CD8-positive, alpha-beta memory T cell (primary cell): ENCODE measurements around the gene ARID4B. TPM values are rescaled to one million over a fixed set of nuclear protein-coding genes. Genes with fewer than 3 reads are reported as not detected.

Source experiments
- CTCF ChIA-PET: fragments of 350-600 bp; sonication (Branson Sonifier 250); formaldehyde crosslinking; loops from one replicate; lab custom pipeline; 2021; ENCODE audit warnings: antibody characterized with exemption; lab: Charles Lee
- POLR2A ChIA-PET: fragments of 350-600 bp; sonication (Branson Sonifier 250); formaldehyde crosslinking; loops from one replicate; lab custom pipeline; 2021; ENCODE audit warnings: antibody characterized with exemption; lab: Charles Lee
- DNase-seq, 5 donors: peaks; one replicate each; pipeline versions ENCODE4 v3.0.0 to v3.0.0-alpha.2; 2020 to 2022; ENCODE audit warnings: mixed read lengths in 1 of 5
- H3K27ac ChIP-seq: one replicate; pipeline ENCODE4 v1.7.0; 2013; ENCODE audit warnings: low read depth, mild to moderate bottlenecking, low read length, moderate library complexity
- H3K27me3 ChIP-seq: 2 replicates; pipeline ENCODE4 v1.7.0; 2013; ENCODE audit warnings: low read length, mild to moderate bottlenecking; ENCODE audit not compliant: insufficient read depth, poor library complexity, severe bottlenecking
- H3K36me3 ChIP-seq: 2 replicates; pipeline ENCODE4 v1.7.0; 2013; ENCODE audit warnings: mild to moderate bottlenecking, low read length, moderate library complexity; ENCODE audit not compliant: insufficient read depth
- H3K4me1 ChIP-seq: 2 replicates; pipeline ENCODE4 v1.7.0; 2013; ENCODE audit warnings: mild to moderate bottlenecking, low read length, moderate library complexity; ENCODE audit not compliant: insufficient read depth
- H3K4me3 ChIP-seq: 2 replicates; pipeline ENCODE4 v1.7.0; 2013; ENCODE audit warnings: mild to moderate bottlenecking, low read length
- H3K9me3 ChIP-seq: 2 replicates; pipeline ENCODE4 v1.7.0; 2013; ENCODE audit warnings: mild to moderate bottlenecking, low read length
- H3K27ac Mint-ChIP-seq, 8 donors: one replicate each; pipeline ENCODE4 v1.8.0; 2020 to 2021; ENCODE audit warnings: mixed read lengths in 8 of 8, mild to moderate bottlenecking in 6 of 8, inconsistent platforms in 3 of 8, moderate library complexity in 3 of 8
- H3K27me3 Mint-ChIP-seq, 2 donors: one replicate each; pipeline ENCODE4 v1.8.0; 2020 to 2021; ENCODE audit warnings: mixed read lengths in 2 of 2, mild to moderate bottlenecking in 1 of 2, moderate library complexity in 1 of 2
- H3K36me3 Mint-ChIP-seq, 3 donors: one replicate each; pipeline ENCODE4 v1.8.0; 2020 to 2021; ENCODE audit warnings: mixed read lengths in 3 of 3, inconsistent platforms in 1 of 3, mild to moderate bottlenecking in 1 of 3
- H3K4me1 Mint-ChIP-seq, 3 donors: one replicate each; pipeline ENCODE4 v1.8.0; 2020 to 2021; ENCODE audit warnings: mixed read lengths in 3 of 3, inconsistent platforms in 1 of 3, mild to moderate bottlenecking in 1 of 3
- H3K4me3 Mint-ChIP-seq, 7 donors: one replicate each; pipeline ENCODE4 v1.8.0; 2020 to 2021; ENCODE audit warnings: mixed read lengths in 7 of 7, mild to moderate bottlenecking in 6 of 7, moderate library complexity in 4 of 7, inconsistent platforms in 2 of 7
- H3K9me3 Mint-ChIP-seq, 5 donors: one replicate each; pipeline ENCODE4 v1.8.0; 2020 to 2022; ENCODE audit warnings: mixed read lengths in 5 of 5, mild to moderate bottlenecking in 3 of 5, moderate library complexity in 2 of 5, inconsistent platforms in 1 of 5
- polyA plus RNA-seq: library from polyadenylated mRNA; unstranded; fragments of 300-500 nt; fragmentation: Illumina TruSeq; gene quantifications from one replicate; pipeline ENCODE4 v1.2.3, GENCODE V29; 2021
- total RNA-seq, 2 experiments: library from RNA; stranded (reverse); gene quantifications; one replicate each; pipeline ENCODE4 v1.2.3, GENCODE V29; 2021

Gene ARID4B
- total and polyA plus RNA-seq, 3 experiments from 2014 or later = 39.9 to 88.6 (median 43.0) TPM

DNA sequence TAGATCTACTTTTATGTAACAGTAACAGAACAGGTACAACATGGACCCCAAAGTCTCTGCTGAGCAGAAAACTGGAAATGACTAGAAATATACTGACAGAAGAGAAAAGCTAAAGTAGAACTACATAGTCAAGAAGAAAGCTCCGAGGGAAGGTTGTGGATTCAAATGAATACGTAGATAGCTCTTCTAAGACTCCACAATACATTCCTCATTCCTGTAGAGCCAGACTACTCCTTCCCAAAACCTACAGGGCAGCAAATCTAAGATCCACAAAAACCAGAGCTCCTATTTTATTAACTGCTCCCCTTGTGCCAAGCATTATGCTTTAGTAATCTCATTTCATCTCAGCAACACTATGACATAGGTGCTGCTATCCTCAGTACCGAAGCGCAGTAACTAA, 35.2 kb downstream of the ARID4B start:
- no peaks in the 10 kb centered on the region for H3K27me3 ChIP-seq
- no peak overlapping the region for H3K4me3 ChIP-seq
- no peaks in the 10 kb centered on the region for H3K9me3 ChIP-seq
- Mint-ChIP-seq H3K4me1 (peaks cover 62 to 78% (median 72%) of the 10 kb centered on the region in 3 donors), H3K27ac (peak overlapping the region; percentile 1 to 68 (median 59)), H3K9me3 (peaks cover 0 to 8% (median 5%) of the 10 kb centered on the region in 5 donors), H3K27me3 (peaks cover 0 to 3% of the 10 kb centered on the region in 2 donors), H3K36me3 (peaks cover 0 to 8% (median 4%) of the 10 kb centered on the region in 3 donors), H3K4me3 (peak overlapping the region in 1 of 7 donors; percentile 2)
- ChIA-PET POLR2A (interaction anchor here (0.9 kb wide), 1 partner anchor 21 kb away, joined by 3 read pairs; no protein-coding TSS in a partner anchor), CTCF (no interaction called here)
- H3K36me3 ChIP-seq = no peaks in the 10 kb centered on the region
- DNase-seq = no peak
- no peak overlapping the region for H3K27ac ChIP-seq
- H3K4me1 ChIP-seq = peaks cover 57% of the 10 kb centered on the region

DNA sequence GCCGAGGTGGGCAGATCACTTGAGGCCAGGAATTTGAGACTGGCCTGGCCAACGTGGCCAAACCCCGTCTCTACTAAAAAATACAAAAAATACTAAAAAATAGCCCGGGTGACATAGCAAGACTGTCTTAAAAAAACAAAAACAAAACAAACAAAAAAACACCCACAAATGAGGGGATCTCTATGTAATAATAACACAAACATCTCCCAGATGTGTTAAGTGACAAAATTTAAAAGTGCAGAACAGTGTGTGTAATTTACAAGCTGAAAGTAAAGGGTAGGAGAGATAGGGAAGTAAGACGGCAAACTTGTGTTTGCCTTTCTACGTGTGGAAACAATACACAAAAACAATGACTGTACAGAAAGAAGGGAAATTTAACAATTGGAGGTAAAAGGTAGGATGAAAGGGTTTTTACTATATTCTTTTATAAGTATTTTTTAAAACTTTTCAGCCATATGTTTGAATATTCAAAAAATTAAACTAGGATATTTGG, 36.3 kb downstream of the ARID4B start:
- ChIA-PET POLR2A (no interaction called here), CTCF (no interaction called here)
- no peaks in the 10 kb centered on the region for H3K36me3 ChIP-seq
- H3K9me3 ChIP-seq = no peaks in the 10 kb centered on the region
- H3K27me3 Mint-ChIP-seq = peaks cover 0 to 3% of the 10 kb centered on the region in 2 donors
- no peak for DNase-seq
- peak overlapping the region in 6 of 8 donors; percentile 0 to 86 (median 24) for H3K27ac Mint-ChIP-seq
- H3K9me3 Mint-ChIP-seq = peaks cover 0 to 6% (median 0%) of the 10 kb centered on the region in 5 donors
- H3K4me3 ChIP-seq = no peak overlapping the region
- no peaks in the 10 kb centered on the region for H3K27me3 ChIP-seq
- H3K4me1 ChIP-seq = peaks cover 58% of the 10 kb centered on the region
- H3K36me3 Mint-ChIP-seq = peaks cover 0 to 11% (median 4%) of the 10 kb centered on the region in 3 donors
- H3K4me3 Mint-ChIP-seq = peak overlapping the region in 4 of 7 donors; percentile 0 to 2 (median 0)
- H3K4me1 Mint-ChIP-seq = peaks cover 63 to 78% (median 72%) of the 10 kb centered on the region in 3 donors
- H3K27ac ChIP-seq = no peak overlapping the region

DNA sequence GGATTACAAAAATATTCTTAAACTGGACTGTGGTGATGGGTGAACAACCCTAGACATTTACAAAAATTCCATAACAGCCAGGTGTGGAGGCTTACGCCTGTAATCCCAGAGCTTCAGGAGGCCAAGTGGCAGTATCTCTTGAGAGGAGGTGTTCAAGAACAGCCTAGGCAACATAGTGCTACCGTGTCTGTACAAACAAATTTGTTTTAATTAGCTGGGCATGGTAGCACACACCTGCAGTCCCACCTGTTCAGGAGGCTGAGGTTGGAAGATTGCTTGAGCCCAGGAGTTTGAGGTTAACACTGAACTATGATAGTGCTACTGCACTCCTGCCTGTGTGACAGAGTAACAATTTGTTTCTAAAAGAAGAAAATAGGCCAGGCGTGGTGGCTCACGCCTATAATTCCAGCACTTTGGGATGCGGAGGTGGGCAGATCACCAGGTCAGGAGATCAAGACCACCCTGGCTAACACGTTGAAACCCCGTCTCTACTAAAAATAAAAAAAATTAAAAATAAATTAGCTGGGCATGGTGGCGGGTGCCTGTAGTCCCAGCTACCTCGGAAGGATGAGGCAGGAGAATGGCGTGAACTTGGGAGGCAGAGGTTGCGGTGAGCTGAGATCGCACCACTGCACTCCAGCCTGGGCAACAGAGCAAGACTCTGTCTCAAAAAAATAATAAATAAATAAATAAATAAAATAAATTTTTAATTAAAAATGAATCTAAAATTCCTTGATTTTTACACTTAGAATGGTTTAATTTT, 37.1 kb downstream of the ARID4B start:
- H3K27ac Mint-ChIP-seq = peak overlapping the region in 3 of 8 donors; percentile 12 to 86 (median 36)
- no peaks in the 10 kb centered on the region for H3K27me3 ChIP-seq
- H3K4me3 ChIP-seq = no peak overlapping the region
- H3K36me3 Mint-ChIP-seq = peaks cover 0 to 11% (median 3%) of the 10 kb centered on the region in 3 donors
- no peaks in the 10 kb centered on the region for H3K36me3 ChIP-seq
- peaks cover 0 to 3% of the 10 kb centered on the region in 2 donors for H3K27me3 Mint-ChIP-seq
- no peak for DNase-seq
- H3K9me3 ChIP-seq = no peaks in the 10 kb centered on the region
- H3K4me1 Mint-ChIP-seq = peaks cover 69 to 83% (median 78%) of the 10 kb centered on the region in 3 donors
- H3K4me1 ChIP-seq = peaks cover 59% of the 10 kb centered on the region
- POLR2A ChIA-PET = interaction anchor here (0.6 kb wide), 1 partner anchor 183 kb away, joined by 3 read pairs; no protein-coding TSS in a partner anchor
- peak overlapping the region in 1 of 7 donors; percentile 27 for H3K4me3 Mint-ChIP-seq
- H3K27ac ChIP-seq = no peak overlapping the region
- H3K9me3 Mint-ChIP-seq = peaks cover 0 to 3% (median 0%) of the 10 kb centered on the region in 5 donors
- CTCF ChIA-PET = no interaction called here

DNA sequence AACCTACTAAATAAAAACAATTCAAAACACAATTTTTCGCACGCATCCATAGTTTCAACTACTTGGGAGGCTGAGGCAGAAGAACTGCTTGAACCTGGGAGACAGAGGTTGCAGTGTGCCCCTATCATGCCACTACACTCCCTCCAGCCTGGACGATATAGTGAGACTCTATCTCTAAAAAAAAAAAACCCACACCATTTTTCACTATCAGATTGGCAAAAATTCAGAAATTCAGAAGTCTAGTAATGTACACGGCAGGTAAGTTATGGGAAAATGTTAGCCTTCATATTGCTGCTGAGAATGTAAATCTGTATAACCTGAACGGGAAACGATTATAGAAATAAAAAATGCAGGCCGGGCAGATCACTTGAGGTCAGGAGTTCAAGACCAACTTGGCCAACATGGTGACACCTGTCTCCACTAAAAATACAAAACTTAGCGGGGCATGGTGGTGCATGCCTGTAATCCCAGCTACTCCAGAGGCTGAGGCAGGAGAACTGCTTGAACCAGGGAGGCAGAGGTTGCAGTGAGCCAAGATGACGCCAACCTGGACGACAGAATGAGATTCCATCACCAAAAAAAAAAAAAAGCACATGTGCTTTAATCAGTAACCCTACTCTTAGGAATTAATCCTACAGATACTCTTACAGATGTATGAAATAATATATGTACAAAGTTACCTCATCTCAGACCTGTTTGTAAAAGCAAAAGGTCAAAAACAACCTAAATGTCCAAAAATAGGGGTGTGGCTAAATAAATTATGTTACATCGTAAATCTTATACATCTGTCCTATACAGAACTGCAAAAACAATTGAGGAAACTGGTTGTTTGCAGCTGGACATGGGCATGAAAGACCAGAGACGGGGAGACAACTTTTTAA, 37.9 kb downstream of the ARID4B start:
- ChIA-PET POLR2A (interaction anchor here (0.6 kb wide), 1 partner anchor 182 kb away, joined by 3 read pairs; no protein-coding TSS in a partner anchor), CTCF (no interaction called here)
- H3K4me1 ChIP-seq = peaks cover 63% of the 10 kb centered on the region
- H3K36me3 ChIP-seq = no peaks in the 10 kb centered on the region
- Mint-ChIP-seq H3K27ac (peak overlapping the region in 6 of 8 donors; percentile 29 to 66 (median 43)), H3K36me3 (peaks cover 0 to 10% (median 2%) of the 10 kb centered on the region in 3 donors), H3K4me1 (peaks cover 74 to 88% (median 82%) of the 10 kb centered on the region in 3 donors), H3K4me3 (peak overlapping the region in 4 of 7 donors; percentile 27 to 55 (median 46)), H3K27me3 (peaks cover 0 to 1% of the 10 kb centered on the region in 2 donors), H3K9me3 (no peaks in the 10 kb centered on the region)
- no peak for DNase-seq
- H3K4me3 ChIP-seq = no peak overlapping the region
- H3K9me3 ChIP-seq = no peaks in the 10 kb centered on the region
- H3K27me3 ChIP-seq = no peaks in the 10 kb centered on the region
- no peak overlapping the region for H3K27ac ChIP-seq

DNA sequence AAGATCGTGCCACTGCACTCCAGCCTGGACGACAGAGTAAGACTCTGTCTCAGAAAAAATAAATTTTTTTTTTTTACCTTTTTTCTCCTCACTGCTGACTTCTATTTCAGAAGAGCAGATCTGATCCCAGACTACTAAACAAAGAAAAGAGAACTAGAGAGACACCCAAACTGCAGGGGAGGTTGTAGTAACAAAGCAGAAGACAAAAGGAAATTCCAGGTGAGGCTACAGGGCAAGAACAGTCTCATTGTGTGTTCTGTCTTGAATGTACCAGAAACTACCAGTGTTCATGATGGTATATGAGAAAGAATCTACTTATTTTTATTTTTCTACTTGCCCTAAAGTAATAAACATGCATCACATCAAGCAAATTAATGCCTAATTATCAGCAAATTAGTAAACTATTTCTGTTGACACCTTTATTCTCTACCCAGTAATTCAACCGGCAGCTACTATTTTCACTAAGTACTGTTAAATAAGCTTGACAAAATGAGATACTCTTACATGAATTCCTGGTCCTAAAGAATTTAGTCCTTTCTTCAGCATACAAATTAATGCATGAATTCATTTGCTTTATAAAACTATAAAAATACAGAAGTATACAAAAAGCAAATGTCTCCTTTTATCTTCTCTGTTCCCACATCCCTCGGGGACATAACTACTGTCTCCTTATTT, 40.6 kb downstream of the ARID4B start:
- no peak for DNase-seq
- H3K4me3 ChIP-seq = no peak overlapping the region
- H3K27ac ChIP-seq = no peak overlapping the region
- peaks cover 70 to 85% (median 73%) of the 10 kb centered on the region in 3 donors for H3K4me1 Mint-ChIP-seq
- no peaks in the 10 kb centered on the region for H3K27me3 Mint-ChIP-seq
- peak overlapping the region in 5 of 7 donors; percentile 1 to 53 (median 15) for H3K4me3 Mint-ChIP-seq
- no peaks in the 10 kb centered on the region for H3K9me3 ChIP-seq
- H3K27ac Mint-ChIP-seq = peak overlapping the region in 5 of 8 donors; percentile 15 to 85 (median 52)
- no peaks in the 10 kb centered on the region for H3K36me3 ChIP-seq
- no peaks in the 10 kb centered on the region for H3K9me3 Mint-ChIP-seq
- peaks cover 0 to 10% (median 2%) of the 10 kb centered on the region in 3 donors for H3K36me3 Mint-ChIP-seq
- POLR2A ChIA-PET = no interaction called here
- H3K27me3 ChIP-seq = no peaks in the 10 kb centered on the region
- CTCF ChIA-PET = no interaction called here
- H3K4me1 ChIP-seq = peaks cover 52% of the 10 kb centered on the region

DNA sequence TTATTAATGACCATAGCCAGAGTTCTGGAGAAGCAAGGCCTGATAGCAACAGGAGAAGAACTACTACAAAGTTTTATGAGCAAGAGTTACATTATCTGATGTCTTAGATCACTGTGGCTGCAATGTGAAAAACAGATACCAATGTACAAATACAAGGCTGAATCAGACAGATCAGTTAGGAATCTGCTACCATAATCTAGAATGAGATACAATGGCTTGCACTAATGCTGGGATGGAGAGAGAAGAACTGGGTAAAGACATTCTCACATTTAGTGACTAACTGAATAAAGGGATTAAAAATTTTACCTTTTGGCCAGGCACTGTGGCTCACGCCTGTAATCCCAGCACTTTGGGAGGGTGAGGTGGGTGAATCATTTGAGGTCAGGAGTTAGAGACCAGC, 41.3 kb downstream of the ARID4B start:
- Histone ChIP-seq H3K27me3 (no peaks in the 10 kb centered on the region), H3K4me3 (no peak overlapping the region), H3K9me3 (no peaks in the 10 kb centered on the region), H3K27ac (no peak overlapping the region), H3K36me3 (no peaks in the 10 kb centered on the region), H3K4me1 (peaks cover 49% of the 10 kb centered on the region)
- Mint-ChIP-seq H3K4me1 (peaks cover 70 to 86% (median 78%) of the 10 kb centered on the region in 3 donors), H3K4me3 (peak overlapping the region in 5 of 7 donors; percentile 4 to 38 (median 33)), H3K9me3 (no peaks in the 10 kb centered on the region), H3K27ac (peak overlapping the region; percentile 26 to 85 (median 40)), H3K27me3 (no peaks in the 10 kb centered on the region), H3K36me3 (peaks cover 0 to 11% (median 2%) of the 10 kb centered on the region in 3 donors)
- DNase-seq = no peak
- CTCF ChIA-PET = no interaction called here
- POLR2A ChIA-PET = no interaction called here

DNA sequence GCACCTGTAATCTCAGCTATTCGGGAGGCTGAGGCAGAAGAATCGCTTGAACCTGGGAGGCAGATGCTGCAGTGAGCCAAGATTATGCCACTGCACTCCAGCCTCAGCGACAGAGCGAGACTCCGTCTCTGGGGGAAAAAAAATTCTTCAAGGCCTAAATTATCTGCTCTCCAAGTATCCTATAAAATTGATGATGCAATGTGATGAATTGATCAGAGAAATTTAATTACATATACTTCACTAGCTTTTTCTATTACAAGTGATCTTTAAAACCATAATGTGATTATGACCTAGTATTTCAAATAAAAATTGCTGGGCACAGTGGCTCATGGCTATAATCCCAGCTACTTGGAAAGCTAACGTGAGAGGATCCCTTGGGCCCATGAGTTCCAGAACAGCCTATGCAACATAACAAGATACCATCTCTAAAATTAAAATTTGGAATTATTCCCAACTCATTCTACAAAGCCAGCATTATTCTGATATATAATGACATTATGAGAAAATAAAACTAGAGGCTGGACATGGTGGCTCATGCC, 43.7 kb downstream of the ARID4B start:
- Mint-ChIP-seq H3K4me3 (peak overlapping the region in 2 of 7 donors; percentile 20 to 29), H3K9me3 (no peaks in the 10 kb centered on the region), H3K4me1 (peaks cover 72 to 89% (median 81%) of the 10 kb centered on the region in 3 donors), H3K27me3 (no peaks in the 10 kb centered on the region), H3K27ac (no peak overlapping the region), H3K36me3 (peaks cover 0 to 10% (median 4%) of the 10 kb centered on the region in 3 donors)
- Histone ChIP-seq H3K36me3 (no peaks in the 10 kb centered on the region), H3K27me3 (no peaks in the 10 kb centered on the region), H3K4me1 (peaks cover 42% of the 10 kb centered on the region), H3K4me3 (no peak overlapping the region), H3K27ac (no peak overlapping the region), H3K9me3 (no peaks in the 10 kb centered on the region)
- CTCF ChIA-PET = interaction anchor here (1.4 to 1.6 kb wide), 3 partner anchors 9 to 46 kb away, joined by 3 to 5 read pairs (median 3); no protein-coding TSS in a partner anchor
- POLR2A ChIA-PET = no interaction called here
- DNase-seq = no peak
